ENCODE data around the gene ACAD10.

Gene ACAD10

GRCh38 chr12:111766608-111767361, 80.9 kb downstream of the ACAD10 start, which contains the start of gene ALDH2:
Gene ALDH2, plus strand, starts transcription at chr12:111766933. Its CDS starts 50 bp downstream, at chr12:111766983.
- H3K4me3 ChIP-seq (ENCODE audit: low read length): peak within 1 kb of the TSS; percentile 58
- TF ChIP-seq CTCF (IDR thresholded peaks at IDR 0.05; ENCODE audit: insufficient read depth, low read depth, low read length, missing control alignments): no peak
- DNase-seq (ENCODE audit: low read depth): peak; percentile 49

GRCh38 chr12:111767362-111768158, 81.7 kb downstream of the ACAD10 start:
- no peak for TF ChIP-seq CTCF (IDR thresholded peaks at IDR 0.05; ENCODE audit: insufficient read depth, low read depth, low read length, missing control alignments)
- peak overlapping the region; percentile 58 for H3K4me3 ChIP-seq (ENCODE audit: low read length)
- DNase-seq (ENCODE audit: low read depth): peak; percentile 66

GRCh38 chr12:111768159-111768895, 82.5 kb downstream of the ACAD10 start:
- no peak for TF ChIP-seq CTCF (IDR thresholded peaks at IDR 0.05; ENCODE audit: insufficient read depth, low read depth, low read length, missing control alignments)

GRCh38 chr12:111769599-111769998, 83.7 kb downstream of the ACAD10 start:
- DNase-seq (ENCODE audit: low read depth): no peak
- no peak for TF ChIP-seq CTCF (IDR thresholded peaks at IDR 0.05; ENCODE audit: insufficient read depth, low read depth, low read length, missing control alignments)
- no peak overlapping the region for H3K4me3 ChIP-seq (ENCODE audit: low read length)

More at GRCh38 chr12:111768159-111768895, 82.5 kb downstream of the ACAD10 start:
- DNase-seq (ENCODE audit: low read depth): no peak
- H3K4me3 ChIP-seq (ENCODE audit: low read length): peak overlapping the region; percentile 58

- TF ChIP-seq CTCF (IDR thresholded peaks at IDR 0.05; ENCODE audit: insufficient read depth, low read depth, low read length, missing control alignments): no peak
- peak; percentile 94 for DNase-seq (ENCODE audit: low read depth)
- H3K4me3 ChIP-seq (ENCODE audit: low read length): peak overlapping the region; percentile 12
These were observed 88.1 kb downstream of the ACAD10 start for GRCh38 chr12:111773801-111774551.

Measured in epithelial cell of esophagus (primary cell).